AG09319 (cell line): ENCODE measurements around the gene SPON1.

ENCODE experiments used
- DNase-seq: peaks from one replicate; pipeline ENCODE4 v3.0.0-alpha.2; 2010; ENCODE audit warnings: low read depth; ENCODE audit errors: extremely low read depth
- CTCF ChIP-seq: IDR thresholded peaks from 2 replicates; pipeline ENCODE4 v1.5.1; 2011; ENCODE audit warnings: low read depth, mild to moderate bottlenecking, inconsistent platforms, low read length, moderate library complexity

The SPON1 gene

GRCh38 chr11:13958641-13959400, 3.7 kb upstream of the SPON1 start:
- no peak for TF ChIP-seq CTCF

GRCh38 chr11:13962198-13962561, 343 bp upstream of the SPON1 start:
- DNase-seq = no peak
- no peak for TF ChIP-seq CTCF

More at GRCh38 chr11:13958641-13959400, 3.7 kb upstream of the SPON1 start:
- no peak for DNase-seq

GRCh38 chr11:13963169-13963948, 836 bp downstream of the SPON1 start:
- no peak for DNase-seq
- no peak; the same call in 1 of the 2 replicates for TF ChIP-seq CTCF

GRCh38 chr11:13963949-13964770, 1.6 kb downstream of the SPON1 start:
- TF ChIP-seq CTCF = no peak
- no peak for DNase-seq

GRCh38 chr11:13964771-13965074, 2.2 kb downstream of the SPON1 start:
- no peak for TF ChIP-seq CTCF
- no peak for DNase-seq

GRCh38 chr11:13965337-13965736, 2.8 kb downstream of the SPON1 start:
- no peak for TF ChIP-seq CTCF
- no peak for DNase-seq

- no peak for DNase-seq
- TF ChIP-seq CTCF = no peak
These were observed 3.5 kb downstream of the SPON1 start for GRCh38 chr11:13966013-13966412.
